ENCODE results near the gene ATP6V1F.

DNA sequence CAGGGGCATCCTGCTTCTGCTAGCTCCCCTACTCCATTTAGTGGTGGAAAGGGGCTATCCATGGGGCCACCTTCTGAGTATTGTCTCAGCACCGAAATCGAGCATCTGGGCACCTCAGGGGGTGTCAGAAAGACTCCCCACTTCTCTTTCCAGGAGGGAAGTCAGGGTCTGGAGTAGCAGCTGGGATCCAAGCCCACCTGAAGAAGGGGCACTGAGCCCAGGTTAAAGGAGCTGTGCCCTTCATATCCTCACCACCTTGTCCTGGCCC lies 29.8 kb upstream of the ATP6V1F start:
- TF ChIP-seq, protein P1, sequence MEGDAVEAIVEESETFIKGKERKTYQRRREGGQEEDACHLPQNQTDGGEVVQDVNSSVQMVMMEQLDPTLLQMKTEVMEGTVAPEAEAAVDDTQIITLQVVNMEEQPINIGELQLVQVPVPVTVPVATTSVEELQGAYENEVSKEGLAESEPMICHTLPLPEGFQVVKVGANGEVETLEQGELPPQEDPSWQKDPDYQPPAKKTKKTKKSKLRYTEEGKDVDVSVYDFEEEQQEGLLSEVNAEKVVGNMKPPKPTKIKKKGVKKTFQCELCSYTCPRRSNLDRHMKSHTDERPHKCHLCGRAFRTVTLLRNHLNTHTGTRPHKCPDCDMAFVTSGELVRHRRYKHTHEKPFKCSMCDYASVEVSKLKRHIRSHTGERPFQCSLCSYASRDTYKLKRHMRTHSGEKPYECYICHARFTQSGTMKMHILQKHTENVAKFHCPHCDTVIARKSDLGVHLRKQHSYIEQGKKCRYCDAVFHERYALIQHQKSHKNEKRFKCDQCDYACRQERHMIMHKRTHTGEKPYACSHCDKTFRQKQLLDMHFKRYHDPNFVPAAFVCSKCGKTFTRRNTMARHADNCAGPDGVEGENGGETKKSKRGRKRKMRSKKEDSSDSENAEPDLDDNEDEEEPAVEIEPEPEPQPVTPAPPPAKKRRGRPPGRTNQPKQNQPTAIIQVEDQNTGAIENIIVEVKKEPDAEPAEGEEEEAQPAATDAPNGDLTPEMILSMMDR (IDR thresholded peaks at IDR 0.05; ENCODE audit: low read depth, low read length, poor library complexity, severe bottlenecking), result no peak
- no peak for TF ChIP-seq EZH2phosphoT487 (IDR thresholded peaks at IDR 0.05; ENCODE audit: borderline replicate concordance, low read length)
